HepG2 (cell line): Measurements from ENCODE around the gene CNTN2.

Experiments used
- RNF2 ChIP-seq: fragments of 450-650 bp; conservative IDR thresholded peaks from 2 replicates; pipeline ENCODE4 v1.6.1; 2016; ENCODE audit warnings: low read depth
- TAF1 ChIP-seq: sonication (generic); formaldehyde crosslinking; IDR thresholded peaks from 2 replicates; pipeline ENCODE4 v1.4.0; 2020; ENCODE audit warnings: missing genetic modification reagents
- TEAD2 ChIP-seq: sonication (generic); formaldehyde crosslinking; IDR thresholded peaks from 2 replicates; pipeline ENCODE4 v1.9.0; 2021; ENCODE audit warnings: missing genetic modification reagents
- U2AF1 ChIP-seq: fragments of 200-400 bp; formaldehyde crosslinking; optimal IDR thresholded peaks from 2 replicates; pipeline ENCODE3; 2017; ENCODE audit warnings: mild to moderate bottlenecking, low read depth, low read length
- ZNF343 ChIP-seq: sonication (generic); formaldehyde crosslinking; IDR thresholded peaks from 2 replicates; pipeline ENCODE4 v1.4.0; 2020; ENCODE audit warnings: mild to moderate bottlenecking, missing genetic modification reagents
- TF ChIP-seq, protein P1 (sequence below): sonication (generic); formaldehyde crosslinking; IDR thresholded peaks from 2 replicates; pipeline ENCODE4 v1.5.0; 2020; ENCODE audit warnings: missing genetic modification reagents
- TF ChIP-seq, protein P2 (sequence below): sonication (generic); formaldehyde crosslinking; IDR thresholded peaks from 2 replicates; pipeline ENCODE4 v1.5.0; 2020; ENCODE audit warnings: mild to moderate bottlenecking, missing genetic modification reagents, moderate library complexity

DNA sequence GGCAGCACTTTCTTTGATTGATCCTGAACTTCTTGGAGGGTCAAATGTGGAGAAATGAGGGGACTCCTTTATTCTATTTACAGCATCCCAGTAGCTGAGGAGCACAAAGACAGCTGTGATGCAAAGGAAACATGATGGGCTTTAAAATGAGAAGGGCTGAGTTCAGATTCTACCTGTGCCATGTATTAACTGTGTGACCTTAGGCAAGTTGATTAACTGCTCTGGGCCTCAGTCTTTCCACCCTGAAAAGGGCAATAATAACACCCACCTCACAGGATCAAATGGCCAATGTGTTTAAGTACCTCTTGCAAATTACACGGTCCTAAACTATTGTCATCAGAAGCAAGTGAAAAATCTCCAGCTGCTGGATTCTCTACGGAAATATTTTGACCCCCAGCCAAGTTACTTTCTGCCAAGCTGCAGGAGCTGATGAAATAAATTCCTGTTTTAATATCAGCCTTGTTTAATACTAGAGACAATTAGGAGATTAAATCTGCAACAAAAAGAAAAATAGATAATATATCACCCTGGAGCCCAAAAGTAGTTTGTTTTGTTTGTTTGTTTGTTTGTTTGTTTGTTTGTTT is 25.5 kb downstream of the CNTN2 start:
- TF ChIP-seq TAF1 (CRISPR knock-in tag) (no peak), U2AF1 (no peak), TEAD2 (CRISPR knock-in tag) (no peak), ZNF343 (no peak), RNF2 (no peak)
- TF ChIP-seq, protein P1, sequence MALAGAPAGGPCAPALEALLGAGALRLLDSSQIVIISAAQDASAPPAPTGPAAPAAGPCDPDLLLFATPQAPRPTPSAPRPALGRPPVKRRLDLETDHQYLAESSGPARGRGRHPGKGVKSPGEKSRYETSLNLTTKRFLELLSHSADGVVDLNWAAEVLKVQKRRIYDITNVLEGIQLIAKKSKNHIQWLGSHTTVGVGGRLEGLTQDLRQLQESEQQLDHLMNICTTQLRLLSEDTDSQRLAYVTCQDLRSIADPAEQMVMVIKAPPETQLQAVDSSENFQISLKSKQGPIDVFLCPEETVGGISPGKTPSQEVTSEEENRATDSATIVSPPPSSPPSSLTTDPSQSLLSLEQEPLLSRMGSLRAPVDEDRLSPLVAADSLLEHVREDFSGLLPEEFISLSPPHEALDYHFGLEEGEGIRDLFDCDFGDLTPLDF (CRISPR knock-in tag): no peak
- TF ChIP-seq, protein P2, sequence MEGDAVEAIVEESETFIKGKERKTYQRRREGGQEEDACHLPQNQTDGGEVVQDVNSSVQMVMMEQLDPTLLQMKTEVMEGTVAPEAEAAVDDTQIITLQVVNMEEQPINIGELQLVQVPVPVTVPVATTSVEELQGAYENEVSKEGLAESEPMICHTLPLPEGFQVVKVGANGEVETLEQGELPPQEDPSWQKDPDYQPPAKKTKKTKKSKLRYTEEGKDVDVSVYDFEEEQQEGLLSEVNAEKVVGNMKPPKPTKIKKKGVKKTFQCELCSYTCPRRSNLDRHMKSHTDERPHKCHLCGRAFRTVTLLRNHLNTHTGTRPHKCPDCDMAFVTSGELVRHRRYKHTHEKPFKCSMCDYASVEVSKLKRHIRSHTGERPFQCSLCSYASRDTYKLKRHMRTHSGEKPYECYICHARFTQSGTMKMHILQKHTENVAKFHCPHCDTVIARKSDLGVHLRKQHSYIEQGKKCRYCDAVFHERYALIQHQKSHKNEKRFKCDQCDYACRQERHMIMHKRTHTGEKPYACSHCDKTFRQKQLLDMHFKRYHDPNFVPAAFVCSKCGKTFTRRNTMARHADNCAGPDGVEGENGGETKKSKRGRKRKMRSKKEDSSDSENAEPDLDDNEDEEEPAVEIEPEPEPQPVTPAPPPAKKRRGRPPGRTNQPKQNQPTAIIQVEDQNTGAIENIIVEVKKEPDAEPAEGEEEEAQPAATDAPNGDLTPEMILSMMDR (CRISPR knock-in tag): no peak
